HepG2 (cell line): Measurements from ENCODE around the gene IL17RC. TPM values are rescaled to one million over a fixed set of nuclear protein-coding genes. Genes with fewer than 3 reads are reported as not detected.
A peak's percentile ranks its signal among the peaks of the same experiment; 100 is the strongest.

Experiments
- ARNT ChIP-seq: fragments of 450-650 bp; IDR thresholded peaks from 2 replicates; pipeline ENCODE4 v1.6.1; 2017
- BHLHE40 ChIP-seq: IDR thresholded peaks from 2 replicates; pipeline ENCODE4 v1.6.1; 2011; ENCODE audit warnings: low read length, improper control_type of control experiment
- CBX2 ChIP-seq, 2 experiments: fragments of 200-600 bp in 1 of 2; sonication (generic); formaldehyde crosslinking in 1 of 2; IDR thresholded peaks; 2 replicates each; pipeline versions ENCODE4 v1.7.0 to v1.8.1; 2018 to 2022; ENCODE audit warnings: low read depth in 2 of 2, low read length in 1 of 2, mild to moderate bottlenecking in 1 of 2, missing genetic modification reagents in 1 of 2
- DPF2 ChIP-seq: sonication (generic); formaldehyde crosslinking; IDR thresholded peaks from 2 replicates; pipeline ENCODE4 v1.4.0; 2020; ENCODE audit warnings: mild to moderate bottlenecking, low read depth, missing genetic modification reagents, borderline replicate concordance
- ELF3 ChIP-seq: IDR thresholded peaks from 2 replicates; pipeline ENCODE4 v1.6.1; 2016; ENCODE audit warnings: missing genetic modification reagents, missing compliant biosample characterization
- GLI4 ChIP-seq: sonication (generic); formaldehyde crosslinking; IDR thresholded peaks from 2 replicates; pipeline ENCODE4 v1.5.1; 2020; ENCODE audit warnings: missing genetic modification reagents, mild to moderate bottlenecking, moderate library complexity, borderline replicate concordance
- HMG20B ChIP-seq: conservative IDR thresholded peaks from 2 replicates; pipeline ENCODE4 v1.6.1; 2016; ENCODE audit warnings: missing genetic modification reagents, missing compliant biosample characterization
- ISL2 ChIP-seq: sonication (generic); formaldehyde crosslinking; IDR thresholded peaks from 2 replicates; pipeline ENCODE4 v1.5.0; 2020; ENCODE audit warnings: missing genetic modification reagents
- KLF12 ChIP-seq: sonication (generic); formaldehyde crosslinking; IDR thresholded peaks from 2 replicates; pipeline ENCODE4 v1.4.0; 2020; ENCODE audit warnings: missing genetic modification reagents, borderline replicate concordance
- KLF15 ChIP-seq: sonication (generic); formaldehyde crosslinking; IDR thresholded peaks from 2 replicates; pipeline ENCODE4 v1.8.1; 2023; ENCODE audit warnings: borderline replicate concordance, mild to moderate bottlenecking, inconsistent platforms, missing genetic modification reagents, mixed read lengths
- MXD4 ChIP-seq: IDR thresholded peaks from 2 replicates; pipeline ENCODE4 v1.6.1; 2016; ENCODE audit warnings: mild to moderate bottlenecking, missing biosample characterization, missing genetic modification reagents
- POLR2A ChIP-seq, 2 experiments: IDR thresholded peaks; 2 replicates each; pipeline ENCODE4 v1.6.1; 2011; ENCODE audit warnings: low read depth in 2 of 2, low read length in 2 of 2, mild to moderate bottlenecking in 1 of 2, moderate library complexity in 1 of 2; ENCODE audit not compliant: insufficient read depth in 1 of 2
- TGIF2 ChIP-seq: IDR thresholded peaks from 2 replicates; pipeline ENCODE4 v1.6.1; 2016; ENCODE audit warnings: control low read depth, missing compliant biosample characterization
- TOPORS ChIP-seq: sonication (generic); formaldehyde crosslinking; IDR thresholded peaks from 2 replicates; pipeline ENCODE4 v1.8.0; 2023; ENCODE audit warnings: mild to moderate bottlenecking, missing genetic modification reagents
- WIZ ChIP-seq: sonication (generic); formaldehyde crosslinking; IDR thresholded peaks from 2 replicates; pipeline ENCODE4 v1.5.1; 2020; ENCODE audit warnings: mild to moderate bottlenecking, missing genetic modification reagents
- ZFP82 ChIP-seq: sonication (generic); formaldehyde crosslinking; IDR thresholded peaks from 2 replicates; pipeline ENCODE4 v1.5.1; 2020; ENCODE audit warnings: mild to moderate bottlenecking, missing genetic modification reagents, borderline replicate concordance
- ZNF224 ChIP-seq: sonication (generic); formaldehyde crosslinking; IDR thresholded peaks from 2 replicates; pipeline ENCODE4 v1.5.0; 2020; ENCODE audit warnings: mild to moderate bottlenecking, missing genetic modification reagents
- ZNF382 ChIP-seq: sonication (generic); formaldehyde crosslinking; IDR thresholded peaks from 2 replicates; pipeline ENCODE4 v1.5.0; 2020; ENCODE audit warnings: missing genetic modification reagents, mild to moderate bottlenecking, borderline replicate concordance
- ZNF446 ChIP-seq: sonication (generic); formaldehyde crosslinking; IDR thresholded peaks from 2 replicates; pipeline ENCODE4 v1.5.0; 2020; ENCODE audit warnings: mild to moderate bottlenecking, missing genetic modification reagents
- ZNF564 ChIP-seq: sonication (generic); formaldehyde crosslinking; IDR thresholded peaks from 2 replicates; pipeline ENCODE4 v1.8.1; 2023; ENCODE audit warnings: mild to moderate bottlenecking, missing genetic modification reagents
- ZNF614 ChIP-seq: IDR thresholded peaks from 2 replicates; pipeline ENCODE4 v1.6.1; 2018; ENCODE audit warnings: missing biosample characterization, missing genetic modification reagents, inconsistent platforms, borderline replicate concordance
- ZSCAN12 ChIP-seq: sonication (generic); formaldehyde crosslinking; IDR thresholded peaks from 2 replicates; pipeline ENCODE4 v1.9.0; 2021; ENCODE audit warnings: mild to moderate bottlenecking, missing genetic modification reagents
- polyA plus RNA-seq, 8 experiments: library from polyadenylated mRNA; depleted of rRNA in 3 of 8; stranded (reverse) in 7 of 8; unstranded in 1 of 8; fragments of >200 nt; fragmentation: Illumina TruSeq in 4 of 8; extraction: Trizol in 4 of 8; gene quantifications; 2 replicates each; pipeline versions ENCODE4 v1.2.1 to v1.2.3, GENCODE V29; 2011 to 2016; ENCODE audit warnings: low read depth in 4 of 8, missing spikeins in 1 of 8, mixed read lengths in 1 of 8; ENCODE audit not compliant: insufficient read depth in 1 of 8
- total RNA-seq, 5 experiments: library from RNA; depleted of rRNA; stranded (reverse); fragments of >200 nt; fragmentation: Illumina TruSeq; extraction: Trizol; gene quantifications; 2 replicates each; pipeline ENCODE4 v1.2.3, GENCODE V29; 2016; ENCODE audit warnings: low read depth in 1 of 5
- TF ChIP-seq, protein P1 (sequence below): sonication (generic); formaldehyde crosslinking; IDR thresholded peaks from 2 replicates; pipeline ENCODE4 v1.4.0; 2020; ENCODE audit warnings: missing genetic modification reagents
- TF ChIP-seq, protein P2 (sequence below): sonication (generic); formaldehyde crosslinking; IDR thresholded peaks from 2 replicates; pipeline ENCODE4 v1.4.0; 2020; ENCODE audit warnings: mild to moderate bottlenecking, missing genetic modification reagents, borderline replicate concordance
- TF ChIP-seq, protein P3 (sequence below): sonication (generic); formaldehyde crosslinking; conservative IDR thresholded peaks from 2 replicates; pipeline ENCODE4 v1.4.0; 2020; ENCODE audit warnings: missing genetic modification reagents

The IL17RC gene
- total and polyA plus RNA-seq, 2 of the 13 experiments (the other 11 are each of a cell fraction or from before 2014, with no cell fraction given) = 20.7 to 24.0 TPM

DNA sequence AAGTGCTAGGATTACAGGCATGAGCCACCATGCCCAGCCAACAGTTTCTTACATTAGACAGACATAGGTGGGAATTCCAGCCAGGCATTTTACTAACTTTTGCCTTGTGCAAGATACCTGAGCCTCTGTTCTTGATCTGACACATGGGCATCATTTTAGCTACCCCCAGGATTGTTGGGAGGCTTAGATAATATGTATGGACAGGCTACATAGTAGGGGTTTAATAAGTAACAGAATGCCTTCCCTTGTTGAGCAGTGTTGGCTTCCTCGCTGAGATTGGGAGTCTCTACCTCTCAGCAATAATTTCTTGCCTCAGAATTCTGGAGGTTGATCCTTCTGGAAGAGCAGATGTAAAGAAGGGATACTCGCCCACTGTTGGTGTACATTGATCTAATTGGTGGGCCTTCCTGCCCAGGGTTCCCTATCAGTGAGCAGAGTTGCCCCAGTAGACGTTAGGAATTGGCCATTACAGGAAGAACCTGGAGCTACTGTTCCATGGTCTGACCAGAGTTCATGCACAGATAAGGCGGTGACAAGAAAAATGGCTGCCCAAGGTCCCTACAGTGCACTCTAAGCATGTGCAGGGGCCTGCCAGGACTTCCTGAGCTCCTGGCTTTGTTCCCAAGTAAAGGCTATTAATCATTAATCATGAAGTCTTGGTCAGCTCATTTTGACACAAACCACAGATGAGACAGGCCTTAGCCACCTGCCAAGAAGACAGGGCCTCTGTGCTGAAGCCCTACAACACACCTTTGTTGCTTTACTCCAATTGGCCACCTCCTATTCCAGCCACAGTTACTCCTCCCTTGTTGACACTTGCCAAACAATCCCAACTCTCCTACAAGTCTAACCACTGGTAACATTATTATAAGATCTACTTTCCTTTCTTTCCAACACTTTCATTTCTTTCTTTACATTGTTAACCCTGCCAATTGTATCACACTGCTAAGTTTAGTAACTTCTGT is 19.2 kb upstream of the IL17RC start (continued):
- TF ChIP-seq GLI4 (no peak), ZFP82 (CRISPR knock-in tag) (no peak), ISL2 (CRISPR knock-in tag) (peak; percentile 45; the same call in 1 of the 2 replicates), ZNF614 (CRISPR knock-in tag) (peak; percentile 41; the same call in 1 of the 2 replicates), MXD4 (peak; percentile 35; the same call in 1 of the 2 replicates), ARNT (no peak), ZNF382 (CRISPR knock-in tag) (no peak), ZNF564 (CRISPR knock-in tag) (peak; percentile 39; the same call in 1 of the 2 replicates), ELF3 (CRISPR knock-in tag) (peak; percentile 52), BHLHE40 (peak; percentile 38; the same call in 1 of the 2 replicates), WIZ (CRISPR knock-in tag) (no peak), ZSCAN12 (no peak), KLF15 (CRISPR knock-in tag) (no peak), HMG20B (CRISPR knock-in tag) (no peak), TOPORS (CRISPR knock-in tag) (no peak), KLF12 (peak; percentile 12; the same call in 1 of the 2 replicates), TGIF2 (0 out of 2 replicates have a peak, but pooled peaks have one; percentile 44), CBX2 (IDR thresholded peaks at IDR 0.05; ENCODE audit: low read depth, low read length) (no peak), CBX2 (CRISPR knock-in tag; IDR thresholded peaks at IDR 0.05; ENCODE audit: low read depth) (no peak), DPF2 (CRISPR knock-in tag) (0 out of 2 replicates have a peak, but pooled peaks have one; percentile 15), ZNF224 (no peak), POLR2A (IDR thresholded peaks at IDR 0.05; ENCODE audit: insufficient read depth in 1 of 2, low read depth in 2 of 2, low read length in 2 of 2) (peak; percentile 66 to 88), ZNF446 (CRISPR knock-in tag) (no peak)
- TF ChIP-seq, protein P1, sequence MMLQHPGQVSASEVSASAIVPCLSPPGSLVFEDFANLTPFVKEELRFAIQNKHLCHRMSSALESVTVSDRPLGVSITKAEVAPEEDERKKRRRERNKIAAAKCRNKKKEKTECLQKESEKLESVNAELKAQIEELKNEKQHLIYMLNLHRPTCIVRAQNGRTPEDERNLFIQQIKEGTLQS = no peak
- TF ChIP-seq, protein P2, sequence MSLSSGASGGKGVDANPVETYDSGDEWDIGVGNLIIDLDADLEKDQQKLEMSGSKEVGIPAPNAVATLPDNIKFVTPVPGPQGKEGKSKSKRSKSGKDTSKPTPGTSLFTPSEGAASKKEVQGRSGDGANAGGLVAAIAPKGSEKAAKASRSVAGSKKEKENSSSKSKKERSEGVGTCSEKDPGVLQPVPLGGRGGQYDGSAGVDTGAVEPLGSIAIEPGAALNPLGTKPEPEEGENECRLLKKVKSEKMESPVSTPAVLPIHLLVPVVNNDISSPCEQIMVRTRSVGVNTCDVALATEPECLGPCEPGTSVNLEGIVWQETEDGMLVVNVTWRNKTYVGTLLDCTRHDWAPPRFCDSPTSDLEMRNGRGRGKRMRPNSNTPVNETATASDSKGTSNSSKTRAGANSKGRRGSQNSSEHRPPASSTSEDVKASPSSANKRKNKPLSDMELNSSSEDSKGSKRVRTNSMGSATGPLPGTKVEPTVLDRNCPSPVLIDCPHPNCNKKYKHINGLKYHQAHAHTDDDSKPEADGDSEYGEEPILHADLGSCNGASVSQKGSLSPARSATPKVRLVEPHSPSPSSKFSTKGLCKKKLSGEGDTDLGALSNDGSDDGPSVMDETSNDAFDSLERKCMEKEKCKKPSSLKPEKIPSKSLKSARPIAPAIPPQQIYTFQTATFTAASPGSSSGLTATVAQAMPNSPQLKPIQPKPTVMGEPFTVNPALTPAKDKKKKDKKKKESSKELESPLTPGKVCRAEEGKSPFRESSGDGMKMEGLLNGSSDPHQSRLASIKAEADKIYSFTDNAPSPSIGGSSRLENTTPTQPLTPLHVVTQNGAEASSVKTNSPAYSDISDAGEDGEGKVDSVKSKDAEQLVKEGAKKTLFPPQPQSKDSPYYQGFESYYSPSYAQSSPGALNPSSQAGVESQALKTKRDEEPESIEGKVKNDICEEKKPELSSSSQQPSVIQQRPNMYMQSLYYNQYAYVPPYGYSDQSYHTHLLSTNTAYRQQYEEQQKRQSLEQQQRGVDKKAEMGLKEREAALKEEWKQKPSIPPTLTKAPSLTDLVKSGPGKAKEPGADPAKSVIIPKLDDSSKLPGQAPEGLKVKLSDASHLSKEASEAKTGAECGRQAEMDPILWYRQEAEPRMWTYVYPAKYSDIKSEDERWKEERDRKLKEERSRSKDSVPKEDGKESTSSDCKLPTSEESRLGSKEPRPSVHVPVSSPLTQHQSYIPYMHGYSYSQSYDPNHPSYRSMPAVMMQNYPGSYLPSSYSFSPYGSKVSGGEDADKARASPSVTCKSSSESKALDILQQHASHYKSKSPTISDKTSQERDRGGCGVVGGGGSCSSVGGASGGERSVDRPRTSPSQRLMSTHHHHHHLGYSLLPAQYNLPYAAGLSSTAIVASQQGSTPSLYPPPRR = peak; percentile 56; the same call in 1 of the 2 replicates
- TF ChIP-seq, protein P3, sequence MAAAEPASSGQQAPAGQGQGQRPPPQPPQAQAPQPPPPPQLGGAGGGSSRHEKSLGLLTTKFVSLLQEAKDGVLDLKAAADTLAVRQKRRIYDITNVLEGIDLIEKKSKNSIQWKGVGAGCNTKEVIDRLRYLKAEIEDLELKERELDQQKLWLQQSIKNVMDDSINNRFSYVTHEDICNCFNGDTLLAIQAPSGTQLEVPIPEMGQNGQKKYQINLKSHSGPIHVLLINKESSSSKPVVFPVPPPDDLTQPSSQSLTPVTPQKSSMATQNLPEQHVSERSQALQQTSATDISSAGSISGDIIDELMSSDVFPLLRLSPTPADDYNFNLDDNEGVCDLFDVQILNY (CRISPR knock-in tag) = no peak
